ENCODE data around the gene SGPL1.

Gene SGPL1

GRCh38 chr10:70812814-70813213, 2.9 kb upstream of the SGPL1 start:
- DNase-seq, result peak; percentile 75

- DNase-seq, result no peak
Measured at GRCh38 chr10:70814126-70814525, 1.6 kb upstream of the SGPL1 start.

- DNase-seq, result peak; percentile 62
Measured at GRCh38 chr10:70816220-70816894, 609 bp downstream of the SGPL1 start.

GRCh38 chr10:70820976-70821750, 5.4 kb downstream of the SGPL1 start:
- no peak for DNase-seq

- no peak for DNase-seq
Measured at GRCh38 chr10:70822076-70822820, 6.5 kb downstream of the SGPL1 start.

- no peak for DNase-seq
Measured at GRCh38 chr10:70827086-70827757, 11.5 kb downstream of the SGPL1 start.

GRCh38 chr10:70828923-70829322, 13.2 kb downstream of the SGPL1 start:
- DNase-seq, result peak; percentile 58

GRCh38 chr10:70829543-70829942, 13.8 kb downstream of the SGPL1 start:
- DNase-seq, result no peak

GRCh38 chr10:70830164-70830563, 14.4 kb downstream of the SGPL1 start:
- DNase-seq, result no peak

- DNase-seq, result no peak
Measured at GRCh38 chr10:70832221-70832620, 16.5 kb downstream of the SGPL1 start.

GRCh38 chr10:70832852-70833528, 17.2 kb downstream of the SGPL1 start:
- DNase-seq, result peak; percentile 40

- DNase-seq, result no peak
Measured at GRCh38 chr10:70833601-70834000, 17.9 kb downstream of the SGPL1 start.

GRCh38 chr10:70834021-70834420, 18.3 kb downstream of the SGPL1 start:
- DNase-seq, result no peak

GRCh38 chr10:70834441-70835151, 18.8 kb downstream of the SGPL1 start:
- no peak for DNase-seq

GRCh38 chr10:70836319-70836718, 20.6 kb downstream of the SGPL1 start:
- DNase-seq, result no peak

- DNase-seq, result no peak
Measured at GRCh38 chr10:70837660-70838059, 21.9 kb downstream of the SGPL1 start.

- no peak for DNase-seq
Measured at GRCh38 chr10:70838270-70838805, 22.6 kb downstream of the SGPL1 start.

GRCh38 chr10:70840836-70841235, 25.1 kb downstream of the SGPL1 start:
- DNase-seq, result no peak

GRCh38 chr10:70843333-70843732, 27.6 kb downstream of the SGPL1 start:
- no peak for DNase-seq

GRCh38 chr10:70843776-70844489, 28.2 kb downstream of the SGPL1 start:
- peak; percentile 6 for DNase-seq

- no peak for DNase-seq
Measured at GRCh38 chr10:70845256-70845655, 29.5 kb downstream of the SGPL1 start.
